IMR-90 (cell line): ENCODE measurements around the gene SH3RF2. TPM values are rescaled to one million over a fixed set of nuclear protein-coding genes. Genes with fewer than 3 reads are reported as not detected.

ENCODE experiments used
- ATAC-seq: fragments of 200-7000 bp; cut with Tn5 transposase; 2 replicates; pipeline ENCODE4 v1.9.1; 2020; ENCODE audit warnings: low read depth, mild to moderate bottlenecking, moderate library complexity
- BruUV-seq: library from RNA; stranded (reverse); fragments of 400-500 nt; replicated peaks from 2 replicates; lab custom pipeline; 2021; lab: Mats Ljungman, UMichigan
- CTCF ChIA-PET: fragments of 300-600 bp; formaldehyde crosslinking; extraction: SDS; loops from one replicate; lab custom pipeline; 2021; ENCODE audit warnings: antibody characterized with exemption; lab: Yijun Ruan, JAX
- POLR2A ChIA-PET: fragments of 300-600 bp; sonication (Branson Sonifier 250); formaldehyde crosslinking; loops from one replicate; lab custom pipeline; 2022; ENCODE audit warnings: antibody characterized with exemption; ENCODE audit not compliant: unreplicated experiment; lab: Charles Lee
- DNase-seq: peaks from one replicate; pipeline ENCODE4 v3.0.0; 2013
- H2AFZ ChIP-seq: replicated peaks from 2 replicates; pipeline ENCODE3; 2013; ENCODE audit warnings: low read length, mild to moderate bottlenecking; ENCODE audit not compliant: poor library complexity
- H2AK5ac ChIP-seq: 2 replicates; pipeline ENCODE4 v1.6.1; 2013; ENCODE audit warnings: low read depth, low read length, inconsistent platforms
- H2AK9ac ChIP-seq: replicated peaks from 2 replicates; pipeline ENCODE3; 2013; ENCODE audit warnings: mild to moderate bottlenecking, low read depth, low read length, moderate library complexity; ENCODE audit not compliant: poor library complexity
- H2BK120ac ChIP-seq: 2 replicates; pipeline ENCODE4 v1.6.1; 2013; ENCODE audit warnings: low read depth, low read length, inconsistent platforms
- H2BK15ac ChIP-seq: 3 replicates; pipeline ENCODE4 v1.6.1; 2013; ENCODE audit warnings: low read depth, low read length, inconsistent platforms
- H2BK20ac ChIP-seq: 2 replicates; pipeline ENCODE4 v1.6.1; 2013; ENCODE audit warnings: low read depth, mild to moderate bottlenecking, inconsistent platforms, low read length, moderate library complexity
- H2BK5ac ChIP-seq: 2 replicates; pipeline ENCODE4 v1.6.1; 2013; ENCODE audit warnings: mild to moderate bottlenecking, low read depth, low read length, inconsistent platforms; ENCODE audit not compliant: poor library complexity, severe bottlenecking
- H3K14ac ChIP-seq: replicated peaks from 2 replicates; pipeline ENCODE4 v1.6.1; 2013; ENCODE audit warnings: low read depth, low read length, inconsistent platforms
- H3K18ac ChIP-seq: 2 replicates; pipeline ENCODE4 v1.6.1; 2013; ENCODE audit warnings: low read depth, low read length, control low read depth
- H3K23ac ChIP-seq: 2 replicates; pipeline ENCODE4 v1.6.1; 2013; ENCODE audit warnings: low read depth, low read length, inconsistent platforms
- H3K27ac ChIP-seq: 2 replicates; pipeline ENCODE4 v1.5.1; 2013; ENCODE audit warnings: mild to moderate bottlenecking, control low read depth, low read length; ENCODE audit not compliant: insufficient read depth
- H3K27me3 ChIP-seq: 2 replicates; pipeline ENCODE4 v1.6.1; 2013; ENCODE audit warnings: low read length; ENCODE audit not compliant: control insufficient read depth, insufficient read depth
- H3K36me3 ChIP-seq: 2 replicates; pipeline ENCODE4 v1.6.1; 2013; ENCODE audit warnings: low read length, mixed read lengths; ENCODE audit not compliant: control insufficient read depth, insufficient read depth
- H3K4ac ChIP-seq: 2 replicates; pipeline ENCODE4 v1.6.1; 2013; ENCODE audit warnings: low read depth, low read length, inconsistent platforms
- H3K4me1 ChIP-seq: 2 replicates; pipeline ENCODE4 v1.6.1; 2013; ENCODE audit warnings: low read length, mixed read lengths; ENCODE audit not compliant: control insufficient read depth, insufficient read depth
- H3K4me2 ChIP-seq: 2 replicates; pipeline ENCODE4 v1.6.1; 2013; ENCODE audit warnings: low read depth, mild to moderate bottlenecking, control low read depth, low read length, moderate library complexity
- H3K4me3 ChIP-seq: 2 replicates; pipeline ENCODE4 v1.5.1; 2013; ENCODE audit warnings: low read depth, mild to moderate bottlenecking, control low read depth, low read length, moderate library complexity; ENCODE audit not compliant: insufficient read depth
- H3K56ac ChIP-seq: 2 replicates; pipeline ENCODE4 v1.6.1; 2013; ENCODE audit warnings: low read length, inconsistent platforms; ENCODE audit not compliant: insufficient read depth; ENCODE audit errors: extremely low read depth
- H3K79me1 ChIP-seq, 2 experiments: 2 replicates each; pipeline ENCODE4 v1.6.1; 2013; ENCODE audit warnings: low read length in 2 of 2, inconsistent platforms in 1 of 2, low read depth in 1 of 2
- H3K9ac ChIP-seq: 2 replicates; pipeline ENCODE4 v1.6.1; 2013; ENCODE audit warnings: low read depth, low read length, control low read depth
- H3K9me1 ChIP-seq: 2 replicates; pipeline ENCODE4 v1.6.1; 2013; ENCODE audit warnings: low read length, inconsistent platforms; ENCODE audit not compliant: insufficient read depth
- H3K9me3 ChIP-seq: 2 replicates; pipeline ENCODE4 v1.6.1; 2013; ENCODE audit warnings: low read length; ENCODE audit not compliant: control insufficient read depth, insufficient read depth
- H4K20me1 ChIP-seq: 2 replicates; pipeline ENCODE4 v1.6.1; 2013; ENCODE audit warnings: low read length, inconsistent platforms; ENCODE audit not compliant: insufficient read depth
- H4K5ac ChIP-seq: 2 replicates; pipeline ENCODE4 v1.6.1; 2013; ENCODE audit warnings: mild to moderate bottlenecking, low read depth, low read length, control low read depth
- H4K8ac ChIP-seq, 2 experiments: 2 replicates each; pipeline ENCODE4 v1.6.1; 2013; ENCODE audit warnings: low read depth in 2 of 2, low read length in 2 of 2, control low read depth in 1 of 2, inconsistent platforms in 1 of 2
- H4K91ac ChIP-seq: 2 replicates; pipeline ENCODE4 v1.6.1; 2013; ENCODE audit warnings: low read depth, low read length, inconsistent platforms; ENCODE audit not compliant: insufficient read depth
- CHD1 ChIP-seq: IDR thresholded peaks from 2 replicates; pipeline ENCODE4 v1.6.1; 2012; ENCODE audit warnings: low read depth, low read length, improper control_type of control experiment
- CTCF ChIP-seq: conservative IDR thresholded peaks from 2 replicates; pipeline ENCODE4 v1.5.1; 2012; ENCODE audit warnings: mild to moderate bottlenecking, low read depth, low read length, improper control_type of control experiment
- FOS ChIP-seq: fragments of 150-350 bp; IDR thresholded peaks from 2 replicates; pipeline ENCODE4 v1.6.1; 2016; ENCODE audit warnings: low read depth, low read length
- MXI1 ChIP-seq: IDR thresholded peaks from 2 replicates; pipeline ENCODE4 v1.6.1; 2012; ENCODE audit warnings: low read depth, mild to moderate bottlenecking, low read length, moderate library complexity, borderline replicate concordance
- NFE2L2 ChIP-seq: fragments of 150-350 bp; IDR thresholded peaks from 2 replicates; pipeline ENCODE4 v1.6.1; 2016; ENCODE audit warnings: low read depth, mild to moderate bottlenecking, low read length
- WGBS, 2 experiments: methylation state at CpG; one replicate each; pipeline versions ENCODE4 v1.1.5 to v1.1.7; 2013; ENCODE audit warnings: missing lambda C conversion rate in 2 of 2; ENCODE audit not compliant: insufficient read length in 1 of 2; ENCODE audit errors: extremely low coverage in 2 of 2; 5-methylcytosine and 5-hydroxymethylcytosine counted together
- dilution Hi-C: fragments of 300-500 bp; cut with HindIII; formaldehyde crosslinking; loops from one replicate; pipeline ENCODE4 v1.14.3; 2018; ENCODE audit warnings: low sequenced_read_pairs; ENCODE audit not compliant: unreplicated experiment
- in situ Hi-C: fragments of 300-500 bp; cut with MboI; formaldehyde crosslinking; loops from 3 replicates; pipeline ENCODE4 v1.14.3; 2019; ENCODE audit warnings: low sequenced_read_pairs, inconsistent platforms, mixed read lengths
- intact Hi-C: fragments of 100-400 bp; cut with micrococcal nuclease; formaldehyde crosslinking; loops from 2 replicates; pipeline ENCODE4 v1.10.0; 2022
- polyA plus RNA-seq, 3 experiments: library from polyadenylated mRNA; depleted of rRNA; stranded (reverse); fragments of >200 nt; gene quantifications; 2 replicates each; pipeline ENCODE4 v1.2.3, GENCODE V29; 2012; ENCODE audit warnings: low replicate concordance in 1 of 3
- total RNA-seq: library from RNA; depleted of rRNA; stranded (reverse); fragments of >200 nt; gene quantifications from 2 replicates; pipeline ENCODE4 v1.2.3, GENCODE V29; 2012

The SH3RF2 gene
- total and polyA plus RNA-seq, 2 of the 4 experiments (the other 2 are of a cell fraction), result 1.3 to 1.7 TPM

- no peak overlapping the region for H2AFZ ChIP-seq
- H3K27ac ChIP-seq, result no peak overlapping the region
- H4K5ac ChIP-seq, result no peak overlapping the region
- no CpG with 5 or more reads among the region's 5 CpGs for WGBS, 2 experiments
- no peaks in the 10 kb centered on the region for H3K79me1 ChIP-seq
- dilution Hi-C loops (no loop called here), in situ Hi-C loops (no loop called here), intact Hi-C loops (no loop called here)
- no peak overlapping the region for H4K8ac ChIP-seq
- H2AK5ac ChIP-seq, result no peak overlapping the region
- H3K9me1 ChIP-seq, result no peaks in the 10 kb centered on the region
- H3K36me3 ChIP-seq, result no peaks in the 10 kb centered on the region
- no peak overlapping the region for H2BK20ac ChIP-seq
- H3K9ac ChIP-seq, result no peak overlapping the region
- no peaks in the 10 kb centered on the region for H3K9me3 ChIP-seq
- no peak overlapping the region for H3K4me2 ChIP-seq
- H2BK120ac ChIP-seq, result no peak overlapping the region
- H3K18ac ChIP-seq, result no peak overlapping the region
- H4K91ac ChIP-seq, result no peak overlapping the region
- no peaks in the 10 kb centered on the region for H3K4me1 ChIP-seq
- H3K4ac ChIP-seq, result no peak overlapping the region
- no peak overlapping the region for H3K4me3 ChIP-seq
- H3K56ac ChIP-seq, result no peak overlapping the region
- no peaks in the 10 kb centered on the region for H4K20me1 ChIP-seq
- no peak overlapping the region for H3K23ac ChIP-seq
- CTCF ChIA-PET, result interaction anchor here (0.6 kb wide), 2 partner anchors 8 to 152 kb away, joined by 3 to 7 read pairs; no protein-coding TSS in a partner anchor
- H2AK9ac ChIP-seq, result no peak overlapping the region
- H2BK15ac ChIP-seq, result no peak overlapping the region
- peaks cover 7% of the 10 kb centered on the region; the same call in 1 of the 2 replicates for H3K27me3 ChIP-seq
- DNase-seq (no peak), ATAC-seq (no peak)
- BruUV-seq, result no TSS peak
- no peak overlapping the region for H3K14ac ChIP-seq
- POLR2A ChIA-PET, result interaction anchor here (0.6 kb wide), 1 partner anchor 705 kb away, joined by 16 read pairs; no protein-coding TSS in a partner anchor
- H2BK5ac ChIP-seq, result no peak overlapping the region
- TF ChIP-seq NFE2L2 (no peak), MXI1 (no peak), CHD1 (no peak), FOS (no peak), CTCF (no peak)
Measured at GRCh38 chr5:146060221-146060585, 123.8 kb downstream of the SH3RF2 start.
